ENCODE measurements around the gene ZFAND2B. TPM values are rescaled to one million over a fixed set of nuclear protein-coding genes. Genes with fewer than 3 reads are reported as not detected.

Gene ZFAND2B
- total RNA-seq, 1 experiment from 2014 or later: 19.5 TPM

DNA sequence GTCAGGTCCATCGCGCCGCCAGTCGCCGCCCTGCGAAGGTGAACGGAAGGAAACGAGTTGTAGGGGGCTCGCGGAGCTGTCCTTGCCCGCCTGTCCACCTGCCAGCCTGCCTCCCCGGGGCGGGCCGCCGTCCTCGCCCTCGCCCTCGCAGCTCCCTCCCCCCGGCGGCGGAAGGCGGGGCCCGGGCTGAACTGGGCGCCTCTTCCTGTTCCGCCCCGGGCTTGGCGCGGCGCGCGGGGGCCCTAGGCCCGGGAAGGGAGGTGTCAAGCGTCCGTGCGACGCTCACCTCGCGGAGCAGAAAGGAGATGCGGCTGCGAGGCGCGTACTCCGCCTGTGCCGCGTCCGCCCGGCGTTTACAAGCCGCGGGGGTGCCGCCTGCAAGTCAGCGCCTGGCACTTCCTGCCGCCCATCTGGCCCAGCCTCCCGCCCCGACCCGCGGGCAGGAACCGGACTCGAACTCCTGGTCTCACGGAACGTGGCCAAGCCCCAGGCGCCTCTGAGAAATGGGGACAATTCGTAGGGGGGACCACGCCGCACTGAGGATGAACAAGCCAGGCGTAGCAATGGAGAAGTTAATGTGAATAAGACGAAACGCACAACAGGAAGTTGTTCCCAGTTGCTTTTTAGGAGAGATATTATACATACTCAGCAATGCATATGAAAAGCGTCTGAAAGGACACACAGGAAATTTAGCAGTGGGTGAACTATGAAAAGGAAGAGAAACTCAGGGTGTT is 29.6 kb upstream of the ZFAND2B start, which contains the start of gene CNPPD1 (continued):
- TF ChIP-seq, protein P1, sequence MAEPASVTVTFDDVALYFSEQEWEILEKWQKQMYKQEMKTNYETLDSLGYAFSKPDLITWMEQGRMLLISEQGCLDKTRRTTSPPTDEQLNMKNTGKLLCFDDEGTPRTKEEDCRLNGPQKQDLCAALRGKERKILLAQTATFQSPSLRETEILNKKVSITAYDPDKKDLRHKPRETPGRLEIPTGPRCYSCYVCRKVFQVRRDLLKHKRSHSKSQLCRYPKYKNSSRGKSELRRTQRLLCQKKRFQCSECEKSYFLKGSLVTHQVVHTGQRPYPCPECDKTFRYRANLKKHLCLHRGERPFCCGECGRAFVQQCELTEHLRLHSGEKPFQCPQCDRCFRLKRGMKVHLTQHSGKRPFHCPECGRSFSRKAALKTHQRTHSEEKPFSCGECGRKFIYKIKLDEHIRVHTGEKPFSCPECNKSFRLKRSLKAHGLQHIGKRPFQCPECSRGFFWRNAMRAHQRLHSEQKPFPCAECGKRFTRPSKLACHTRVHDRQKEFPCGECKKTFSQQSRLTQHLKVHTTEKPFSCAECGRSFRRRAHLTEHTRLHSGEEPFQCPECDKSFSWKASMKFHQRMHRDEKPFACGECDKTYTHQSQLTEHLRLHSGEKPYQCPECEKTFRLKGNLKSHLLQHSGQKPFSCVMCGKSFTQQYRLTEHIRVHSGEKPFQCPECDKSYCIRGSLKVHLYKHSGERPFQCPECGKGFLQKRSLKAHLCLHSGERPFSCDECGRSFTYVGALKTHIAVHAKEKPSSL (CRISPR knock-in tag; conservative IDR thresholded peaks at IDR 0.05): no peak
- TF ChIP-seq, protein P2, sequence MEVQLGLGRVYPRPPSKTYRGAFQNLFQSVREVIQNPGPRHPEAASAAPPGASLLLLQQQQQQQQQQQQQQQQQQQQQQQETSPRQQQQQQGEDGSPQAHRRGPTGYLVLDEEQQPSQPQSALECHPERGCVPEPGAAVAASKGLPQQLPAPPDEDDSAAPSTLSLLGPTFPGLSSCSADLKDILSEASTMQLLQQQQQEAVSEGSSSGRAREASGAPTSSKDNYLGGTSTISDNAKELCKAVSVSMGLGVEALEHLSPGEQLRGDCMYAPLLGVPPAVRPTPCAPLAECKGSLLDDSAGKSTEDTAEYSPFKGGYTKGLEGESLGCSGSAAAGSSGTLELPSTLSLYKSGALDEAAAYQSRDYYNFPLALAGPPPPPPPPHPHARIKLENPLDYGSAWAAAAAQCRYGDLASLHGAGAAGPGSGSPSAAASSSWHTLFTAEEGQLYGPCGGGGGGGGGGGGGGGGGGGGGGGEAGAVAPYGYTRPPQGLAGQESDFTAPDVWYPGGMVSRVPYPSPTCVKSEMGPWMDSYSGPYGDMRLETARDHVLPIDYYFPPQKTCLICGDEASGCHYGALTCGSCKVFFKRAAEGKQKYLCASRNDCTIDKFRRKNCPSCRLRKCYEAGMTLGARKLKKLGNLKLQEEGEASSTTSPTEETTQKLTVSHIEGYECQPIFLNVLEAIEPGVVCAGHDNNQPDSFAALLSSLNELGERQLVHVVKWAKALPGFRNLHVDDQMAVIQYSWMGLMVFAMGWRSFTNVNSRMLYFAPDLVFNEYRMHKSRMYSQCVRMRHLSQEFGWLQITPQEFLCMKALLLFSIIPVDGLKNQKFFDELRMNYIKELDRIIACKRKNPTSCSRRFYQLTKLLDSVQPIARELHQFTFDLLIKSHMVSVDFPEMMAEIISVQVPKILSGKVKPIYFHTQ (CRISPR knock-in tag; IDR thresholded peaks at IDR 0.05): no peak
- no peak for TF ChIP-seq ESRRA (CRISPR knock-in tag; IDR thresholded peaks at IDR 0.05; ENCODE audit: borderline replicate concordance)
- TF ChIP-seq JUN (CRISPR knock-in tag; IDR thresholded peaks at IDR 0.05): peak; percentile 72; the same call in 1 of the 2 replicates
- TF ChIP-seq, protein P3, sequence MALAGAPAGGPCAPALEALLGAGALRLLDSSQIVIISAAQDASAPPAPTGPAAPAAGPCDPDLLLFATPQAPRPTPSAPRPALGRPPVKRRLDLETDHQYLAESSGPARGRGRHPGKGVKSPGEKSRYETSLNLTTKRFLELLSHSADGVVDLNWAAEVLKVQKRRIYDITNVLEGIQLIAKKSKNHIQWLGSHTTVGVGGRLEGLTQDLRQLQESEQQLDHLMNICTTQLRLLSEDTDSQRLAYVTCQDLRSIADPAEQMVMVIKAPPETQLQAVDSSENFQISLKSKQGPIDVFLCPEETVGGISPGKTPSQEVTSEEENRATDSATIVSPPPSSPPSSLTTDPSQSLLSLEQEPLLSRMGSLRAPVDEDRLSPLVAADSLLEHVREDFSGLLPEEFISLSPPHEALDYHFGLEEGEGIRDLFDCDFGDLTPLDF (CRISPR knock-in tag; IDR thresholded peaks at IDR 0.05): 0 out of 2 replicates have a peak, but pooled peaks have one; percentile 23
- peak; percentile 76; the same call in 1 of the 2 replicates for TF ChIP-seq FOXK1 (CRISPR knock-in tag; IDR thresholded peaks at IDR 0.05)
- peak; percentile 83 for TF ChIP-seq SP1 (CRISPR knock-in tag; conservative IDR thresholded peaks at IDR 0.05)
- no peak for TF ChIP-seq NR1H2 (CRISPR knock-in tag; IDR thresholded peaks at IDR 0.05)
- TF ChIP-seq, protein P4, sequence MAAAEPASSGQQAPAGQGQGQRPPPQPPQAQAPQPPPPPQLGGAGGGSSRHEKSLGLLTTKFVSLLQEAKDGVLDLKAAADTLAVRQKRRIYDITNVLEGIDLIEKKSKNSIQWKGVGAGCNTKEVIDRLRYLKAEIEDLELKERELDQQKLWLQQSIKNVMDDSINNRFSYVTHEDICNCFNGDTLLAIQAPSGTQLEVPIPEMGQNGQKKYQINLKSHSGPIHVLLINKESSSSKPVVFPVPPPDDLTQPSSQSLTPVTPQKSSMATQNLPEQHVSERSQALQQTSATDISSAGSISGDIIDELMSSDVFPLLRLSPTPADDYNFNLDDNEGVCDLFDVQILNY (CRISPR knock-in tag; IDR thresholded peaks at IDR 0.05): peak; percentile 91
- TF ChIP-seq, protein P5, sequence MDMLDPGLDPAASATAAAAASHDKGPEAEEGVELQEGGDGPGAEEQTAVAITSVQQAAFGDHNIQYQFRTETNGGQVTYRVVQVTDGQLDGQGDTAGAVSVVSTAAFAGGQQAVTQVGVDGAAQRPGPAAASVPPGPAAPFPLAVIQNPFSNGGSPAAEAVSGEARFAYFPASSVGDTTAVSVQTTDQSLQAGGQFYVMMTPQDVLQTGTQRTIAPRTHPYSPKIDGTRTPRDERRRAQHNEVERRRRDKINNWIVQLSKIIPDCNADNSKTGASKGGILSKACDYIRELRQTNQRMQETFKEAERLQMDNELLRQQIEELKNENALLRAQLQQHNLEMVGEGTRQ (CRISPR knock-in tag; IDR thresholded peaks at IDR 0.05): peak; percentile 70
- TF ChIP-seq, protein P6, sequence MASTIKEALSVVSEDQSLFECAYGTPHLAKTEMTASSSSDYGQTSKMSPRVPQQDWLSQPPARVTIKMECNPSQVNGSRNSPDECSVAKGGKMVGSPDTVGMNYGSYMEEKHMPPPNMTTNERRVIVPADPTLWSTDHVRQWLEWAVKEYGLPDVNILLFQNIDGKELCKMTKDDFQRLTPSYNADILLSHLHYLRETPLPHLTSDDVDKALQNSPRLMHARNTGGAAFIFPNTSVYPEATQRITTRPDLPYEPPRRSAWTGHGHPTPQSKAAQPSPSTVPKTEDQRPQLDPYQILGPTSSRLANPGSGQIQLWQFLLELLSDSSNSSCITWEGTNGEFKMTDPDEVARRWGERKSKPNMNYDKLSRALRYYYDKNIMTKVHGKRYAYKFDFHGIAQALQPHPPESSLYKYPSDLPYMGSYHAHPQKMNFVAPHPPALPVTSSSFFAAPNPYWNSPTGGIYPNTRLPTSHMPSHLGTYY (CRISPR knock-in tag; IDR thresholded peaks at IDR 0.05): no peak
- TF ChIP-seq TP53 (CRISPR knock-in tag; IDR thresholded peaks at IDR 0.05): peak; percentile 79
- no peak for TF ChIP-seq ZNF671 (CRISPR knock-in tag; IDR thresholded peaks at IDR 0.05)
- TF ChIP-seq, protein P7, sequence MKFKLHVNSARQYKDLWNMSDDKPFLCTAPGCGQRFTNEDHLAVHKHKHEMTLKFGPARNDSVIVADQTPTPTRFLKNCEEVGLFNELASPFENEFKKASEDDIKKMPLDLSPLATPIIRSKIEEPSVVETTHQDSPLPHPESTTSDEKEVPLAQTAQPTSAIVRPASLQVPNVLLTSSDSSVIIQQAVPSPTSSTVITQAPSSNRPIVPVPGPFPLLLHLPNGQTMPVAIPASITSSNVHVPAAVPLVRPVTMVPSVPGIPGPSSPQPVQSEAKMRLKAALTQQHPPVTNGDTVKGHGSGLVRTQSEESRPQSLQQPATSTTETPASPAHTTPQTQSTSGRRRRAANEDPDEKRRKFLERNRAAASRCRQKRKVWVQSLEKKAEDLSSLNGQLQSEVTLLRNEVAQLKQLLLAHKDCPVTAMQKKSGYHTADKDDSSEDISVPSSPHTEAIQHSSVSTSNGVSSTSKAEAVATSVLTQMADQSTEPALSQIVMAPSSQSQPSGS (CRISPR knock-in tag; IDR thresholded peaks at IDR 0.05; ENCODE audit: borderline replicate concordance, low read depth): no peak
- TF ChIP-seq, protein P8, sequence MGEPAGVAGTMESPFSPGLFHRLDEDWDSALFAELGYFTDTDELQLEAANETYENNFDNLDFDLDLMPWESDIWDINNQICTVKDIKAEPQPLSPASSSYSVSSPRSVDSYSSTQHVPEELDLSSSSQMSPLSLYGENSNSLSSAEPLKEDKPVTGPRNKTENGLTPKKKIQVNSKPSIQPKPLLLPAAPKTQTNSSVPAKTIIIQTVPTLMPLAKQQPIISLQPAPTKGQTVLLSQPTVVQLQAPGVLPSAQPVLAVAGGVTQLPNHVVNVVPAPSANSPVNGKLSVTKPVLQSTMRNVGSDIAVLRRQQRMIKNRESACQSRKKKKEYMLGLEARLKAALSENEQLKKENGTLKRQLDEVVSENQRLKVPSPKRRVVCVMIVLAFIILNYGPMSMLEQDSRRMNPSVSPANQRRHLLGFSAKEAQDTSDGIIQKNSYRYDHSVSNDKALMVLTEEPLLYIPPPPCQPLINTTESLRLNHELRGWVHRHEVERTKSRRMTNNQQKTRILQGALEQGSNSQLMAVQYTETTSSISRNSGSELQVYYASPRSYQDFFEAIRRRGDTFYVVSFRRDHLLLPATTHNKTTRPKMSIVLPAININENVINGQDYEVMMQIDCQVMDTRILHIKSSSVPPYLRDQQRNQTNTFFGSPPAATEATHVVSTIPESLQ (CRISPR knock-in tag; IDR thresholded peaks at IDR 0.05): no peak
- TF ChIP-seq, protein P9, sequence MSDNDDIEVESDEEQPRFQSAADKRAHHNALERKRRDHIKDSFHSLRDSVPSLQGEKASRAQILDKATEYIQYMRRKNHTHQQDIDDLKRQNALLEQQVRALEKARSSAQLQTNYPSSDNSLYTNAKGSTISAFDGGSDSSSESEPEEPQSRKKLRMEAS (CRISPR knock-in tag; IDR thresholded peaks at IDR 0.05): no peak; the same call in none of the 2 replicates
- TF ChIP-seq ZNF423 (CRISPR knock-in tag; IDR thresholded peaks at IDR 0.05): no peak
- no peak for TF ChIP-seq IRF2 (CRISPR knock-in tag; IDR thresholded peaks at IDR 0.05; ENCODE audit: borderline replicate concordance, low read depth)
- no peak for TF ChIP-seq ZNF416 (CRISPR knock-in tag; IDR thresholded peaks at IDR 0.05)
- no peak for TF ChIP-seq RORB (CRISPR knock-in tag; IDR thresholded peaks at IDR 0.05)
- TF ChIP-seq ETV6 (CRISPR knock-in tag; IDR thresholded peaks at IDR 0.05): peak; percentile 77; the same call in 1 of the 2 replicates
- TF ChIP-seq, protein P10, sequence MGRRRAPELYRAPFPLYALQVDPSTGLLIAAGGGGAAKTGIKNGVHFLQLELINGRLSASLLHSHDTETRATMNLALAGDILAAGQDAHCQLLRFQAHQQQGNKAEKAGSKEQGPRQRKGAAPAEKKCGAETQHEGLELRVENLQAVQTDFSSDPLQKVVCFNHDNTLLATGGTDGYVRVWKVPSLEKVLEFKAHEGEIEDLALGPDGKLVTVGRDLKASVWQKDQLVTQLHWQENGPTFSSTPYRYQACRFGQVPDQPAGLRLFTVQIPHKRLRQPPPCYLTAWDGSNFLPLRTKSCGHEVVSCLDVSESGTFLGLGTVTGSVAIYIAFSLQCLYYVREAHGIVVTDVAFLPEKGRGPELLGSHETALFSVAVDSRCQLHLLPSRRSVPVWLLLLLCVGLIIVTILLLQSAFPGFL (CRISPR knock-in tag; IDR thresholded peaks at IDR 0.05; ENCODE audit: borderline replicate concordance): no peak
- TF ChIP-seq SMAD4 (CRISPR knock-in tag; IDR thresholded peaks at IDR 0.05): no peak
